Measurements from ENCODE around the gene DNM3.

The DNM3 gene

GRCh38 chr1:172203135-172203823 is 362.0 kb downstream of the DNM3 start:
- Histone ChIP-seq H3K4me3 (ENCODE audit: low read depth, low read length) (no peak overlapping the region), H3K36me3 (no peaks in the 10 kb centered on the region), H3K4me1 (peaks cover 3% of the 10 kb centered on the region; the same call in 1 of the 2 replicates), H3K9me3 (no peaks in the 10 kb centered on the region), H3K27me3 (no peaks in the 10 kb centered on the region)
- DNase-seq = no peak
- TF ChIP-seq, protein P1, sequence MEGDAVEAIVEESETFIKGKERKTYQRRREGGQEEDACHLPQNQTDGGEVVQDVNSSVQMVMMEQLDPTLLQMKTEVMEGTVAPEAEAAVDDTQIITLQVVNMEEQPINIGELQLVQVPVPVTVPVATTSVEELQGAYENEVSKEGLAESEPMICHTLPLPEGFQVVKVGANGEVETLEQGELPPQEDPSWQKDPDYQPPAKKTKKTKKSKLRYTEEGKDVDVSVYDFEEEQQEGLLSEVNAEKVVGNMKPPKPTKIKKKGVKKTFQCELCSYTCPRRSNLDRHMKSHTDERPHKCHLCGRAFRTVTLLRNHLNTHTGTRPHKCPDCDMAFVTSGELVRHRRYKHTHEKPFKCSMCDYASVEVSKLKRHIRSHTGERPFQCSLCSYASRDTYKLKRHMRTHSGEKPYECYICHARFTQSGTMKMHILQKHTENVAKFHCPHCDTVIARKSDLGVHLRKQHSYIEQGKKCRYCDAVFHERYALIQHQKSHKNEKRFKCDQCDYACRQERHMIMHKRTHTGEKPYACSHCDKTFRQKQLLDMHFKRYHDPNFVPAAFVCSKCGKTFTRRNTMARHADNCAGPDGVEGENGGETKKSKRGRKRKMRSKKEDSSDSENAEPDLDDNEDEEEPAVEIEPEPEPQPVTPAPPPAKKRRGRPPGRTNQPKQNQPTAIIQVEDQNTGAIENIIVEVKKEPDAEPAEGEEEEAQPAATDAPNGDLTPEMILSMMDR (IDR thresholded peaks at IDR 0.05; ENCODE audit: low read depth, low read length) = no peak

- Histone ChIP-seq H3K4me3 (ENCODE audit: low read depth, low read length) (no peak overlapping the region), H3K27me3 (no peaks in the 10 kb centered on the region), H3K9me3 (no peaks in the 10 kb centered on the region), H3K36me3 (no peaks in the 10 kb centered on the region), H3K4me1 (peaks cover 3% of the 10 kb centered on the region; the same call in 1 of the 2 replicates)
- DNase-seq = no peak
- TF ChIP-seq, protein P1 (IDR thresholded peaks at IDR 0.05; ENCODE audit: low read depth, low read length) = no peak
Observed at GRCh38 chr1:172203902-172204301, 362.6 kb downstream of the DNM3 start.

DNA sequence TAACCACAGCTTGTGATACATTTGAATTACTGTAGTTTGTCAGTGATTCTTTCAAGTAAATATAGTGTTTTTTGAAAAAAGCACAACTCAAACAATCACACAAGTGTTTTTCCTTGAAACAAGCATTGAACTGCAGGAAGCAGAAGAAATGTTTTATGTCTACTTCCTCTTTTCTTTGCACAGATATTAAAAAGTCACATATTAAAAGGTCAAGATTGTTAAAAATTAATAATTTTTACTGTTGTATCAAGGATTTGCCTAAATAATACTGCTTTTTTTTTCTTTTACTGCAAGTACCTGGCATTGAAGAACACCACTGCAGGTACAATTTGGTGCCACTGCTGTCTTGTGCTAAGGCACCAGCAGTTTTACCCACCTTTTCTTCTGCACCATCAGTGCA is 365.0 kb downstream of the DNM3 start:
- Histone ChIP-seq H3K36me3 (no peaks in the 10 kb centered on the region), H3K9me3 (no peaks in the 10 kb centered on the region), H3K4me1 (peaks cover 3% of the 10 kb centered on the region; the same call in 1 of the 2 replicates), H3K27me3 (no peaks in the 10 kb centered on the region), H3K4me3 (ENCODE audit: low read depth, low read length) (no peak overlapping the region)
- no peak for DNase-seq
- TF ChIP-seq, protein P1 (IDR thresholded peaks at IDR 0.05; ENCODE audit: low read depth, low read length) = no peak

- TF ChIP-seq, protein P1 (IDR thresholded peaks at IDR 0.05; ENCODE audit: low read depth, low read length) = no peak
- no peak overlapping the region for H3K4me3 ChIP-seq (ENCODE audit: low read depth, low read length)
- DNase-seq = no peak
- no peaks in the 10 kb centered on the region for H3K4me1 ChIP-seq
- H3K27me3 ChIP-seq = no peaks in the 10 kb centered on the region
- H3K36me3 ChIP-seq = no peaks in the 10 kb centered on the region
- H3K9me3 ChIP-seq = no peaks in the 10 kb centered on the region
Observed at GRCh38 chr1:172208635-172209034, 367.3 kb downstream of the DNM3 start.

- H3K27me3 ChIP-seq = no peaks in the 10 kb centered on the region
- H3K4me3 ChIP-seq (ENCODE audit: low read depth, low read length) = no peak overlapping the region
- H3K9me3 ChIP-seq = no peaks in the 10 kb centered on the region
- TF ChIP-seq, protein P1 (IDR thresholded peaks at IDR 0.05; ENCODE audit: low read depth, low read length) = no peak
- no peak for DNase-seq
- H3K36me3 ChIP-seq = no peaks in the 10 kb centered on the region
- H3K4me1 ChIP-seq = no peaks in the 10 kb centered on the region
Observed at GRCh38 chr1:172211221-172211620, 369.9 kb downstream of the DNM3 start.

- H3K4me1 ChIP-seq = no peaks in the 10 kb centered on the region
- TF ChIP-seq, protein P1 (IDR thresholded peaks at IDR 0.05; ENCODE audit: low read depth, low read length) = no peak
- H3K9me3 ChIP-seq = no peaks in the 10 kb centered on the region
- DNase-seq = no peak
- no peaks in the 10 kb centered on the region for H3K36me3 ChIP-seq
- H3K27me3 ChIP-seq = no peaks in the 10 kb centered on the region
- no peak overlapping the region for H3K4me3 ChIP-seq (ENCODE audit: low read depth, low read length)
Observed at GRCh38 chr1:172212124-172212523, 370.8 kb downstream of the DNM3 start.

All from BE2C (cell line).